LNCaP clone FGC (cell line): ENCODE results near the gene ABCA7.

ENCODE experiments used
- DNase-seq: peaks from one replicate; pipeline ENCODE4 v3.0.0-alpha.2; 2011; ENCODE audit warnings: low read depth
- H3K4me3 ChIP-seq: 2 replicates; pipeline ENCODE4 v1.5.1; 2011; ENCODE audit warnings: mild to moderate bottlenecking, low read depth, low read length, control low read depth
- CTCF ChIP-seq: IDR thresholded peaks from 2 replicates; pipeline ENCODE4 v1.5.1; 2012; ENCODE audit warnings: mild to moderate bottlenecking; ENCODE audit not compliant: control insufficient read depth, insufficient read depth; ENCODE audit errors: extremely low read depth

ABCA7 gene

GRCh38 chr19:999379-999719, 40.6 kb upstream of the ABCA7 start:
- no peak overlapping the region for H3K4me3 ChIP-seq
- no peak for TF ChIP-seq CTCF
- DNase-seq = no peak

GRCh38 chr19:1000095-1000494, 39.8 kb upstream of the ABCA7 start, which contains the start of gene GRIN3B:
GRIN3B (plus strand) TSS chr19:1000419; CDS start chr19:1000438, 19 bp downstream.
- DNase-seq = no peak
- H3K4me3 ChIP-seq = no peak within 1 kb of the TSS
- peak; percentile 69 for TF ChIP-seq CTCF

- DNase-seq = no peak
- H3K4me3 ChIP-seq = no peak overlapping the region
- no peak for TF ChIP-seq CTCF
Observed at GRCh38 chr19:1000591-1001537, 39.0 kb upstream of the ABCA7 start.

- no peak for DNase-seq
- peak; percentile 90 for TF ChIP-seq CTCF
Observed at GRCh38 chr19:1001538-1002166, 38.3 kb upstream of the ABCA7 start.

GRCh38 chr19:1002600-1002999, 37.3 kb upstream of the ABCA7 start:
- no peak for TF ChIP-seq CTCF

More at GRCh38 chr19:1001538-1002166, 38.3 kb upstream of the ABCA7 start:
- H3K4me3 ChIP-seq = no peak overlapping the region

GRCh38 chr19:1003283-1003682, 36.6 kb upstream of the ABCA7 start:
- no peak for TF ChIP-seq CTCF
- no peak overlapping the region for H3K4me3 ChIP-seq
- DNase-seq = no peak

More at GRCh38 chr19:1002600-1002999, 37.3 kb upstream of the ABCA7 start:
- H3K4me3 ChIP-seq = no peak overlapping the region
- no peak for DNase-seq
